WTC11 (cell line): ENCODE data around the gene SYPL2.

Source experiments
- ELF4 ChIP-seq: sonication (generic); formaldehyde crosslinking; IDR thresholded peaks from 2 replicates; pipeline ENCODE4 v1.8.1; 2022; ENCODE audit warnings: low read depth, mild to moderate bottlenecking, moderate library complexity, missing genetic modification reagents
- ESRRA ChIP-seq: sonication (generic); formaldehyde crosslinking; IDR thresholded peaks from 2 replicates; pipeline ENCODE4 v1.8.1; 2022; ENCODE audit warnings: mild to moderate bottlenecking, missing genetic modification reagents, borderline replicate concordance
- FOXJ3 ChIP-seq: sonication (generic); formaldehyde crosslinking; IDR thresholded peaks from 2 replicates; pipeline ENCODE4 v1.9.0; 2021; ENCODE audit warnings: missing genetic modification reagents, mild to moderate bottlenecking, borderline replicate concordance
- FOXK1 ChIP-seq: sonication (generic); formaldehyde crosslinking; IDR thresholded peaks from 2 replicates; pipeline ENCODE4 v1.8.0; 2022; ENCODE audit warnings: mild to moderate bottlenecking, moderate library complexity, missing genetic modification reagents
- IRF2 ChIP-seq: sonication (generic); formaldehyde crosslinking; IDR thresholded peaks from 2 replicates; pipeline ENCODE4 v1.8.0; 2022; ENCODE audit warnings: low read depth, missing genetic modification reagents, borderline replicate concordance
- NFE2L1 ChIP-seq: sonication (generic); formaldehyde crosslinking; IDR thresholded peaks from 2 replicates; pipeline ENCODE4 v1.8.1; 2023; ENCODE audit warnings: missing genetic modification reagents
- NR1H2 ChIP-seq: sonication (generic); formaldehyde crosslinking; IDR thresholded peaks from 2 replicates; pipeline ENCODE4 v1.9.0; 2021; ENCODE audit warnings: mild to moderate bottlenecking, moderate library complexity, missing genetic modification reagents
- PRRX2 ChIP-seq: fragments of 250-450 bp; sonication (Bioruptor Pico); IDR thresholded peaks from 2 replicates; pipeline ENCODE4 v1.8.0; 2021; ENCODE audit warnings: mild to moderate bottlenecking
- TP53 ChIP-seq: sonication (generic); formaldehyde crosslinking; IDR thresholded peaks from 2 replicates; pipeline ENCODE4 v1.8.1; 2023; ENCODE audit warnings: mild to moderate bottlenecking, missing genetic modification reagents
- ZNF232 ChIP-seq: sonication (generic); formaldehyde crosslinking; IDR thresholded peaks from 2 replicates; pipeline ENCODE4 v1.8.0; 2022; ENCODE audit warnings: mild to moderate bottlenecking, missing genetic modification reagents
- TF ChIP-seq, protein P1 (sequence below): sonication (generic); formaldehyde crosslinking; conservative IDR thresholded peaks from 2 replicates; pipeline ENCODE4 v1.8.1; 2022; ENCODE audit warnings: mild to moderate bottlenecking, missing genetic modification reagents
- TF ChIP-seq, protein P2 (sequence below): fragments of 200-600 bp; IDR thresholded peaks from 2 replicates; pipeline ENCODE4 v1.8.0; 2022; ENCODE audit warnings: antibody characterized with exemption
- TF ChIP-seq, protein P3 (sequence below): sonication (generic); formaldehyde crosslinking; IDR thresholded peaks from 2 replicates; pipeline ENCODE4 v1.8.1; 2022; ENCODE audit warnings: mild to moderate bottlenecking, moderate library complexity, missing genetic modification reagents

DNA sequence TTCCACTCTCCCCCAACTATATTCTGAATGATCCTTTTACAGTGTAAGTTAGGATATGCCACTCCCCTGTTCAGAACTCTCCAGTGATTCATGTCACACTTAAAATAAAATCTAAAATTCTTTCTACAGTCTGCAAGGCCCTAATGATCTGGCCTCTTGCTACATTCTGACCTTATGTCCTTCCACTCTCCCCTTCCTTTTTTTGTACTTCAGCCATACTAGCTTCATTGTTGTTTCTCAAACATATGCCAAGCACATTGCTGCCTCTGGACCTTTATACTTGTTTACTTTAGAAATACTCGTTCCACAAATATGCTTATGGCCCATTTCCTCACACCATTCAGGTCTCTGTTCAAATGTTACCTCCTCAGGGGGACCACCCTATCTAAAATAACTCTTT is 25.3 kb upstream of the SYPL2 start:
- TF ChIP-seq, protein P1, sequence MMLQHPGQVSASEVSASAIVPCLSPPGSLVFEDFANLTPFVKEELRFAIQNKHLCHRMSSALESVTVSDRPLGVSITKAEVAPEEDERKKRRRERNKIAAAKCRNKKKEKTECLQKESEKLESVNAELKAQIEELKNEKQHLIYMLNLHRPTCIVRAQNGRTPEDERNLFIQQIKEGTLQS (CRISPR knock-in tag), result no peak
- TF ChIP-seq PRRX2 (CRISPR knock-in tag) (no peak), ELF4 (CRISPR knock-in tag) (no peak), IRF2 (CRISPR knock-in tag) (no peak), TP53 (CRISPR knock-in tag) (no peak), NFE2L1 (CRISPR knock-in tag) (no peak), ZNF232 (CRISPR knock-in tag) (no peak), FOXJ3 (CRISPR knock-in tag) (no peak), ESRRA (CRISPR knock-in tag) (no peak), NR1H2 (CRISPR knock-in tag) (no peak), FOXK1 (CRISPR knock-in tag) (no peak)
- TF ChIP-seq, protein P2, sequence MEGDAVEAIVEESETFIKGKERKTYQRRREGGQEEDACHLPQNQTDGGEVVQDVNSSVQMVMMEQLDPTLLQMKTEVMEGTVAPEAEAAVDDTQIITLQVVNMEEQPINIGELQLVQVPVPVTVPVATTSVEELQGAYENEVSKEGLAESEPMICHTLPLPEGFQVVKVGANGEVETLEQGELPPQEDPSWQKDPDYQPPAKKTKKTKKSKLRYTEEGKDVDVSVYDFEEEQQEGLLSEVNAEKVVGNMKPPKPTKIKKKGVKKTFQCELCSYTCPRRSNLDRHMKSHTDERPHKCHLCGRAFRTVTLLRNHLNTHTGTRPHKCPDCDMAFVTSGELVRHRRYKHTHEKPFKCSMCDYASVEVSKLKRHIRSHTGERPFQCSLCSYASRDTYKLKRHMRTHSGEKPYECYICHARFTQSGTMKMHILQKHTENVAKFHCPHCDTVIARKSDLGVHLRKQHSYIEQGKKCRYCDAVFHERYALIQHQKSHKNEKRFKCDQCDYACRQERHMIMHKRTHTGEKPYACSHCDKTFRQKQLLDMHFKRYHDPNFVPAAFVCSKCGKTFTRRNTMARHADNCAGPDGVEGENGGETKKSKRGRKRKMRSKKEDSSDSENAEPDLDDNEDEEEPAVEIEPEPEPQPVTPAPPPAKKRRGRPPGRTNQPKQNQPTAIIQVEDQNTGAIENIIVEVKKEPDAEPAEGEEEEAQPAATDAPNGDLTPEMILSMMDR, result no peak
- TF ChIP-seq, protein P3, sequence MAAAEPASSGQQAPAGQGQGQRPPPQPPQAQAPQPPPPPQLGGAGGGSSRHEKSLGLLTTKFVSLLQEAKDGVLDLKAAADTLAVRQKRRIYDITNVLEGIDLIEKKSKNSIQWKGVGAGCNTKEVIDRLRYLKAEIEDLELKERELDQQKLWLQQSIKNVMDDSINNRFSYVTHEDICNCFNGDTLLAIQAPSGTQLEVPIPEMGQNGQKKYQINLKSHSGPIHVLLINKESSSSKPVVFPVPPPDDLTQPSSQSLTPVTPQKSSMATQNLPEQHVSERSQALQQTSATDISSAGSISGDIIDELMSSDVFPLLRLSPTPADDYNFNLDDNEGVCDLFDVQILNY, result no peak
